HCT116 (cell line): ENCODE data around the gene SLC6A8. TPM values are rescaled to one million over a fixed set of nuclear protein-coding genes. Genes with fewer than 3 reads are reported as not detected.

Source experiments
- ATAC-seq: fragments of 200-7000 bp; cut with Tn5 transposase; 2 replicates; pipeline ENCODE4 v1.9.1; 2020; ENCODE audit warnings: mild to moderate bottlenecking, moderate library complexity
- BruUV-seq: library from RNA; stranded (reverse); fragments of 400-500 nt; replicated peaks from 2 replicates; lab custom pipeline; 2021; lab: Mats Ljungman, UMichigan
- CTCF ChIA-PET: fragments of 300-600 bp; sonication (Branson Sonifier 250); formaldehyde crosslinking; loops from one replicate; lab custom pipeline; 2021; ENCODE audit warnings: antibody characterized with exemption; lab: Charles Lee
- POLR2A ChIA-PET: fragments of 300-600, 350-600 bp; sonication (Branson Sonifier 250); formaldehyde crosslinking; loops from one replicate; lab custom pipeline; 2021; ENCODE audit warnings: antibody characterized with exemption; lab: Charles Lee
- RAD21 ChIA-PET, 2 experiments: fragments of 300-600 bp; sonication (Branson Sonifier 250); formaldehyde crosslinking; loops; one replicate each; lab custom pipeline; 2023; ENCODE audit warnings: low total read pairs in 2 of 2; ENCODE audit not compliant: uncharacterized antibody in 2 of 2, unreplicated experiment in 2 of 2, low non-redundant PET in 1 of 2; lab: Charles Lee
- DNase-seq: peaks from one replicate; pipeline ENCODE4 v3.0.0-alpha.2; 2010; ENCODE audit warnings: low read depth, low spot score
- H2AFZ ChIP-seq: fragments of 200-600 bp; shearing (Covaris generic), sonication (generic); 2 replicates; pipeline ENCODE4 v1.6.1; 2017; ENCODE audit warnings: low read depth, mixed run types, mixed read lengths, antibody characterized with exemption, low read length; ENCODE audit not compliant: poor library complexity, severe bottlenecking
- H3K27ac ChIP-seq: 2 replicates; pipeline ENCODE4 v1.5.1; 2012; ENCODE audit warnings: low read depth, low read length
- H3K27me3 ChIP-seq: fragments of 200-600 bp; sonication (generic); 2 replicates; pipeline ENCODE4 v1.6.1; 2016; ENCODE audit warnings: mixed run types, low read length, mixed read lengths; ENCODE audit not compliant: insufficient read depth
- H3K36me3 ChIP-seq, 2 experiments: fragments of 200-500 bp in 1 of 2; fragments of 200-600 bp in 1 of 2; sonication (Bioruptor generic) in 1 of 2; sonication (generic) in 1 of 2; 2 replicates each; pipeline versions ENCODE4 v1.5.1 to v1.6.1; 2014 to 2016; ENCODE audit warnings: low read length in 2 of 2, inconsistent platforms in 1 of 2, mixed read lengths in 1 of 2, mixed run types in 1 of 2; ENCODE audit not compliant: insufficient read depth in 2 of 2, control insufficient read depth in 1 of 2
- H3K4me1 ChIP-seq, 2 experiments: fragments of 200-600 bp in 1 of 2; sonication (generic) in 1 of 2; 2 replicates each; pipeline versions ENCODE4 v1.5.1 to v1.6.1; 2012 to 2017; ENCODE audit warnings: low read length in 2 of 2, inconsistent platforms in 1 of 2, mild to moderate bottlenecking in 1 of 2, mixed read lengths in 1 of 2, mixed run types in 1 of 2, moderate library complexity in 1 of 2; ENCODE audit not compliant: insufficient read depth in 2 of 2, control insufficient read depth in 1 of 2
- H3K4me2 ChIP-seq: fragments of 200-600 bp; sonication (generic); 2 replicates; pipeline ENCODE4 v1.6.1; 2017; ENCODE audit warnings: mixed run types, low read length, mixed read lengths
- H3K4me3 ChIP-seq, 2 experiments: fragments of 200-600 bp in 1 of 2; sonication (generic) in 1 of 2; replicated peaks in 1 of 2; 2 replicates each; pipeline ENCODE4 v1.5.1; 2011 to 2016; ENCODE audit warnings: low read length in 2 of 2, control low read depth in 1 of 2, low read depth in 1 of 2, mild to moderate bottlenecking in 1 of 2, mixed read lengths in 1 of 2, mixed run types in 1 of 2
- H3K79me2 ChIP-seq: fragments of 200-600 bp; sonication (generic); 2 replicates; pipeline ENCODE4 v1.6.1; 2017; ENCODE audit warnings: mild to moderate bottlenecking, mixed run types, low read length, moderate library complexity, mixed read lengths; ENCODE audit not compliant: insufficient read depth
- H3K9ac ChIP-seq: fragments of 200-600 bp; sonication (generic); 2 replicates; pipeline ENCODE4 v1.6.1; 2016; ENCODE audit warnings: low read length, mixed read lengths
- H3K9me2 ChIP-seq: fragments of 200-600 bp; sonication (generic), shearing (Covaris generic); 2 replicates; pipeline ENCODE4 v1.6.1; 2017; ENCODE audit warnings: mixed run types, mild to moderate bottlenecking, moderate library complexity; ENCODE audit not compliant: insufficient read depth
- H3K9me3 ChIP-seq, 2 experiments: fragments of 200-500 bp in 1 of 2; fragments of 200-600 bp in 1 of 2; sonication (Bioruptor generic) in 1 of 2; sonication (generic) in 1 of 2; 2 replicates each; pipeline ENCODE4 v1.6.1; 2014 to 2017; ENCODE audit warnings: low read length in 2 of 2, mixed read lengths in 2 of 2, inconsistent platforms in 1 of 2, low read depth in 1 of 2, mild to moderate bottlenecking in 1 of 2, mixed run types in 1 of 2, moderate library complexity in 1 of 2; ENCODE audit not compliant: control insufficient read depth in 1 of 2, insufficient read depth in 1 of 2
- H4K20me1 ChIP-seq: fragments of 200-600 bp; sonication (generic), shearing (Covaris generic); 2 replicates; pipeline ENCODE4 v1.6.1; 2017; ENCODE audit warnings: mixed run types, mild to moderate bottlenecking, moderate library complexity; ENCODE audit not compliant: insufficient read depth
- CEBPB ChIP-seq: IDR thresholded peaks from 2 replicates; pipeline ENCODE4 v1.6.1; 2012; ENCODE audit warnings: low read depth
- EGR1 ChIP-seq: IDR thresholded peaks from 2 replicates; pipeline ENCODE4 v1.6.1; 2012; ENCODE audit warnings: low read depth
- ELF1 ChIP-seq: IDR thresholded peaks from 2 replicates; pipeline ENCODE4 v1.6.1; 2012; ENCODE audit warnings: low read depth, borderline replicate concordance
- FOSL1 ChIP-seq: IDR thresholded peaks from 2 replicates; pipeline ENCODE4 v1.6.1; 2012; ENCODE audit warnings: low read depth
- POLR2AphosphoS5 ChIP-seq: IDR thresholded peaks from 2 replicates; pipeline ENCODE4 v1.6.1; 2011; ENCODE audit warnings: mild to moderate bottlenecking, low read depth, low read length, moderate library complexity
- RAD21 ChIP-seq: IDR thresholded peaks from 2 replicates; pipeline ENCODE4 v1.6.1; 2012; ENCODE audit warnings: low read depth, mild to moderate bottlenecking
- SP1 ChIP-seq: IDR thresholded peaks from 2 replicates; pipeline ENCODE4 v1.6.1; 2012; ENCODE audit warnings: low read depth
- SRF ChIP-seq: IDR thresholded peaks from 2 replicates; pipeline ENCODE4 v1.6.1; 2012; ENCODE audit warnings: low read depth
- YY1 ChIP-seq: IDR thresholded peaks from 2 replicates; pipeline ENCODE4 v1.6.1; 2011; ENCODE audit warnings: low read length, low read depth, moderate library complexity, mild to moderate bottlenecking; ENCODE audit not compliant: insufficient replicate concordance; ENCODE audit errors: extremely low read depth
- ZFX ChIP-seq: fragments of 450-650 bp; IDR thresholded peaks from 2 replicates; pipeline ENCODE4 v1.6.1; 2017
- ZNF274 ChIP-seq: fragments of 200-500 bp; sonication (Bioruptor generic); IDR thresholded peaks from 2 replicates; pipeline ENCODE4 v1.6.1; 2014; ENCODE audit warnings: mild to moderate bottlenecking, low read depth, low read length, inconsistent platforms
- intact Hi-C: fragments of 100-400 bp; cut with micrococcal nuclease; formaldehyde crosslinking; loops from 2 replicates; pipeline ENCODE4 v1.10.0; 2022
- total RNA-seq: library from RNA; stranded (reverse); gene quantifications from one replicate; pipeline ENCODE4 v1.2.1, GENCODE V29; 2021; ENCODE audit not compliant: unreplicated experiment
- TF ChIP-seq, protein P1 (sequence below), 3 experiments: fragments of 200-600 bp in 1 of 3; sonication (generic) in 1 of 3; IDR thresholded peaks in 2 of 3; conservative IDR thresholded peaks in 1 of 3; 2 replicates each; pipeline ENCODE4 v1.5.1; 2012 to 2017; ENCODE audit warnings: low read depth in 2 of 3, low read length in 2 of 3, antibody characterized with exemption in 1 of 3, borderline replicate concordance in 1 of 3, control low read depth in 1 of 3, mild to moderate bottlenecking in 1 of 3, mixed read lengths in 1 of 3, mixed run types in 1 of 3, moderate library complexity in 1 of 3; ENCODE audit not compliant: insufficient read depth in 1 of 3
- TF ChIP-seq, protein P2 (sequence below): IDR thresholded peaks from 2 replicates; pipeline ENCODE4 v1.6.1; 2012
- TF ChIP-seq, protein P3 (sequence below): IDR thresholded peaks from 2 replicates; pipeline ENCODE4 v1.6.1; 2011; ENCODE audit warnings: mild to moderate bottlenecking, low read length, moderate library complexity; ENCODE audit not compliant: insufficient replicate concordance; ENCODE audit errors: extremely low read depth

SLC6A8 gene
- total RNA-seq, 1 experiment from 2014 or later: 101 TPM

DNA sequence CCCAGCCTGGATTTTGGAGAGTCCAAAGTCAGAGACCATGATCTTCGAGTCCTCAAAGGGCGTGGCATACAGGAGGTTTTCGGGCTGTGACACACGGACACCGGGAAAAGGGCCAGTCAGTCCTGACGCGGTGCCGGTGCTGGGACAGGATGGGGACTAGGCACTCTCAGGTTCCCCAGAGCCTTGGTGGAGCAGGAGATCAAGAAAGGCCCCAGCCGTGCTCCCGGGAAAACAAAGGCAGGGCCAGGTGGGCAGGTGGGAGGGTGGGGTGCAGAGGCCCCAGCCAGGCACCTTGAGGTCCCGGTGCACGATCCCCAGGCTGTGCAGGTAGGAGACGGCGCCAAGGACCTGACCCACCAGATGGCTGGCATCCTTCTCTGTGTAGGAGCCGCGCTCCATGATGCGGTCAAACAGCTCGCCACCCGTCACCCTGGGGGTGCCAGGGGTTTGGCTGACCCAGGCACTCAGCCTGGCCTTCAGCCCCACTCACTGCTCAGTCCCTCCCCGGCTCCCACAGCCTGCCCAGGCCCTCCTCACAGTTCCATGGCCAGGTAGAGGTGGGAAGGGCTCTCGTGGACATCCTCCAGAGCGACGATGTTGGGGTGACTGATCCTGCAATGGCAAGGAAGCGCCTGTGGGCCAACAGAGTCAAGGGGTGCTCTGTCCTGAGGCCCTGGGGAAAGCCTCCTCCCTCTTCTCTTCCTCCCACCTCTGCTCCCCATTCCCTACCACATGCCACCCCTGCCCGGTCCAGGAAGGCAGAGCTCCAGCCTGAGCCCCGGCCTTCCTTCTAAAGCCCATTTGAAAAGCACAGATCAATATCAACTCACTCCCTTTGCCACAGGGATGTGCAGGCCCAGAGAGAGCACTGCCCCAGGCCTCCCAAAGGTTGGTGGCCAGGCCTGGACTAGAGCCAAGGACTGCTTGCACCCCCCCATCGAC, 15.9 kb upstream of the SLC6A8 start:
- intact Hi-C loops: no loop called here
- no peak for DNase-seq
- ChIA-PET CTCF (no interaction called here), RAD21 (no interaction called here)
- no peak for ATAC-seq
- H3K36me3 ChIP-seq: no peaks in the 10 kb centered on the region
- H3K4me3 ChIP-seq: no peak overlapping the region
- H3K4me2 ChIP-seq: no peak overlapping the region
- no TSS peak for BruUV-seq
- TF ChIP-seq, protein P1, sequence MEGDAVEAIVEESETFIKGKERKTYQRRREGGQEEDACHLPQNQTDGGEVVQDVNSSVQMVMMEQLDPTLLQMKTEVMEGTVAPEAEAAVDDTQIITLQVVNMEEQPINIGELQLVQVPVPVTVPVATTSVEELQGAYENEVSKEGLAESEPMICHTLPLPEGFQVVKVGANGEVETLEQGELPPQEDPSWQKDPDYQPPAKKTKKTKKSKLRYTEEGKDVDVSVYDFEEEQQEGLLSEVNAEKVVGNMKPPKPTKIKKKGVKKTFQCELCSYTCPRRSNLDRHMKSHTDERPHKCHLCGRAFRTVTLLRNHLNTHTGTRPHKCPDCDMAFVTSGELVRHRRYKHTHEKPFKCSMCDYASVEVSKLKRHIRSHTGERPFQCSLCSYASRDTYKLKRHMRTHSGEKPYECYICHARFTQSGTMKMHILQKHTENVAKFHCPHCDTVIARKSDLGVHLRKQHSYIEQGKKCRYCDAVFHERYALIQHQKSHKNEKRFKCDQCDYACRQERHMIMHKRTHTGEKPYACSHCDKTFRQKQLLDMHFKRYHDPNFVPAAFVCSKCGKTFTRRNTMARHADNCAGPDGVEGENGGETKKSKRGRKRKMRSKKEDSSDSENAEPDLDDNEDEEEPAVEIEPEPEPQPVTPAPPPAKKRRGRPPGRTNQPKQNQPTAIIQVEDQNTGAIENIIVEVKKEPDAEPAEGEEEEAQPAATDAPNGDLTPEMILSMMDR (IDR thresholded peaks at IDR 0.05 in 2 of 3, conservative IDR thresholded peaks at IDR 0.05 in 1 of 3; ENCODE audit: borderline replicate concordance in 1 of 3, insufficient read depth in 1 of 3, low read depth in 2 of 3, low read length in 2 of 3): no peak
- TF ChIP-seq SP1 (no peak), SRF (no peak), FOSL1 (no peak), RAD21 (no peak), CEBPB (no peak), POLR2AphosphoS5 (no peak), ELF1 (no peak), EGR1 (no peak), ZFX (no peak), ZNF274 (no peak), YY1 (no peak)
- TF ChIP-seq, protein P2, sequence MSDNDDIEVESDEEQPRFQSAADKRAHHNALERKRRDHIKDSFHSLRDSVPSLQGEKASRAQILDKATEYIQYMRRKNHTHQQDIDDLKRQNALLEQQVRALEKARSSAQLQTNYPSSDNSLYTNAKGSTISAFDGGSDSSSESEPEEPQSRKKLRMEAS: no peak
- TF ChIP-seq, protein P3, sequence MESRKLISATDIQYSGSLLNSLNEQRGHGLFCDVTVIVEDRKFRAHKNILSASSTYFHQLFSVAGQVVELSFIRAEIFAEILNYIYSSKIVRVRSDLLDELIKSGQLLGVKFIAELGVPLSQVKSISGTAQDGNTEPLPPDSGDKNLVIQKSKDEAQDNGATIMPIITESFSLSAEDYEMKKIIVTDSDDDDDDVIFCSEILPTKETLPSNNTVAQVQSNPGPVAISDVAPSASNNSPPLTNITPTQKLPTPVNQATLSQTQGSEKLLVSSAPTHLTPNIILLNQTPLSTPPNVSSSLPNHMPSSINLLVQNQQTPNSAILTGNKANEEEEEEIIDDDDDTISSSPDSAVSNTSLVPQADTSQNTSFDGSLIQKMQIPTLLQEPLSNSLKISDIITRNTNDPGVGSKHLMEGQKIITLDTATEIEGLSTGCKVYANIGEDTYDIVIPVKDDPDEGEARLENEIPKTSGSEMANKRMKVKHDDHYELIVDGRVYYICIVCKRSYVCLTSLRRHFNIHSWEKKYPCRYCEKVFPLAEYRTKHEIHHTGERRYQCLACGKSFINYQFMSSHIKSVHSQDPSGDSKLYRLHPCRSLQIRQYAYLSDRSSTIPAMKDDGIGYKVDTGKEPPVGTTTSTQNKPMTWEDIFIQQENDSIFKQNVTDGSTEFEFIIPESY: no peak
- TF ChIP-seq, all 23 proteins: peak for 0
- Histone ChIP-seq H3K27me3 (no peaks in the 10 kb centered on the region), H2AFZ (no peak overlapping the region), H3K9ac (no peak overlapping the region), H3K9me2 (no peaks in the 10 kb centered on the region), H4K20me1 (no peaks in the 10 kb centered on the region), H3K9me3 (no peaks in the 10 kb centered on the region), H3K79me2 (no peaks in the 10 kb centered on the region), H3K27ac (no peak overlapping the region), H3K4me1 (0 out of 4 replicates have a peak, but pooled peaks cover 0 to 3% of the 10 kb centered on the region in 2 experiments)
- POLR2A ChIA-PET: no interaction called here
